ENCODE measurements around the gene TECPR1.

DNA sequence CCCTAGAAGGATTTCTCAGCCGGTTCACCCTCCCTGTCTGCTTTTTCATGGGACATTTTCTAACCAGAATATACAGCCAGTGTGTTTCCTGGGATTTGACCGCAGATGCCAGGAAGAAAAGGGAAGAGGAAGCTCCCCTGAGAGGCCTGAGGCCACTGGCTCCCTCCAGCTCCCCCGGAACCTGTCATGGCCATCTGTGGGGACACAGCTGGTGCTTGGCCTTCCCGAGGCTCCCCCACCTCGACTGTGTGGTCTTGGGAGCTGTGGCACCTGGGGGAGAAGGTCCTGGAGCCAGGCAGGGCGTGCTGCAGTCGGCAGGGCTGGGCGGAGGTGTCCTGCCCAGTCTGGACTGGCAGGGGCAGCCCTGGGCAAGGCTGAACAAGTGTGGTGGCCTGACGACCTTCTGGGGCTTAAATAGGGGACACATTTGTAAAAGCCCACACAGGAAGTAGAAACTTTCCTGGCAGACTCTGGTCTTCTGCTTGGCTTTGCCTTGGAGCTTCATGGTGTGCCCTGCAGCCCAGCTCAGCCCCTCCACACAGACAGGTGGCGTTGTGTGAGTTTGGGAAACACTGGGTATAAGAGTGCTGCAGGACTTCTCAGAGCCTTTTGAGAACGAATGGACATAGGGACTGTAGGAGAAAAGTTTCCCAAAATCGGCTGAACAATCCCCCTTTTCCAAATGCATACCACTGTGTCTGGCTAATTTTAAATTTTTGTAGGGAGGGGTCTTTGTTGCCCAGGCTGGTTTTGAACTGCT lies 36.2 kb upstream of the TECPR1 start:
- TF ChIP-seq, protein P1, sequence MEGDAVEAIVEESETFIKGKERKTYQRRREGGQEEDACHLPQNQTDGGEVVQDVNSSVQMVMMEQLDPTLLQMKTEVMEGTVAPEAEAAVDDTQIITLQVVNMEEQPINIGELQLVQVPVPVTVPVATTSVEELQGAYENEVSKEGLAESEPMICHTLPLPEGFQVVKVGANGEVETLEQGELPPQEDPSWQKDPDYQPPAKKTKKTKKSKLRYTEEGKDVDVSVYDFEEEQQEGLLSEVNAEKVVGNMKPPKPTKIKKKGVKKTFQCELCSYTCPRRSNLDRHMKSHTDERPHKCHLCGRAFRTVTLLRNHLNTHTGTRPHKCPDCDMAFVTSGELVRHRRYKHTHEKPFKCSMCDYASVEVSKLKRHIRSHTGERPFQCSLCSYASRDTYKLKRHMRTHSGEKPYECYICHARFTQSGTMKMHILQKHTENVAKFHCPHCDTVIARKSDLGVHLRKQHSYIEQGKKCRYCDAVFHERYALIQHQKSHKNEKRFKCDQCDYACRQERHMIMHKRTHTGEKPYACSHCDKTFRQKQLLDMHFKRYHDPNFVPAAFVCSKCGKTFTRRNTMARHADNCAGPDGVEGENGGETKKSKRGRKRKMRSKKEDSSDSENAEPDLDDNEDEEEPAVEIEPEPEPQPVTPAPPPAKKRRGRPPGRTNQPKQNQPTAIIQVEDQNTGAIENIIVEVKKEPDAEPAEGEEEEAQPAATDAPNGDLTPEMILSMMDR (conservative IDR thresholded peaks at IDR 0.05; ENCODE audit: low read length): no peak
- TF ChIP-seq EZH2phosphoT487 (IDR thresholded peaks at IDR 0.05; ENCODE audit: borderline replicate concordance, low read depth, low read length): no peak
